Fibroblast of lung (primary cell): ENCODE data around the gene SSX5.
"Not testable (repeated sequence)": the region's sequence is repeated elsewhere in the genome, so short reads cannot be mapped to it uniquely, and the experiment has no call there.

Experiments
- EZH2 ChIP-seq: IDR thresholded peaks from 2 replicates; pipeline ENCODE4 v1.5.1; 2012; ENCODE audit warnings: low read length, control low read depth, mild to moderate bottlenecking; ENCODE audit errors: missing control alignments
- TF ChIP-seq, protein P1 (sequence below), 2 donors: IDR thresholded peaks in 1 of 2; conservative IDR thresholded peaks in 1 of 2; 1 replicate in 1 of 2; 2 replicates in 1 of 2; pipeline ENCODE4 v1.5.1; 2011 to 2012; ENCODE audit warnings: low read length in 2 of 2, control low read depth in 1 of 2, inconsistent platforms in 1 of 2, low read depth in 1 of 2, mild to moderate bottlenecking in 1 of 2

GRCh38 chrX:48181882-48182281 lies 14.7 kb downstream of the SSX5 start:
- TF ChIP-seq, protein P1, sequence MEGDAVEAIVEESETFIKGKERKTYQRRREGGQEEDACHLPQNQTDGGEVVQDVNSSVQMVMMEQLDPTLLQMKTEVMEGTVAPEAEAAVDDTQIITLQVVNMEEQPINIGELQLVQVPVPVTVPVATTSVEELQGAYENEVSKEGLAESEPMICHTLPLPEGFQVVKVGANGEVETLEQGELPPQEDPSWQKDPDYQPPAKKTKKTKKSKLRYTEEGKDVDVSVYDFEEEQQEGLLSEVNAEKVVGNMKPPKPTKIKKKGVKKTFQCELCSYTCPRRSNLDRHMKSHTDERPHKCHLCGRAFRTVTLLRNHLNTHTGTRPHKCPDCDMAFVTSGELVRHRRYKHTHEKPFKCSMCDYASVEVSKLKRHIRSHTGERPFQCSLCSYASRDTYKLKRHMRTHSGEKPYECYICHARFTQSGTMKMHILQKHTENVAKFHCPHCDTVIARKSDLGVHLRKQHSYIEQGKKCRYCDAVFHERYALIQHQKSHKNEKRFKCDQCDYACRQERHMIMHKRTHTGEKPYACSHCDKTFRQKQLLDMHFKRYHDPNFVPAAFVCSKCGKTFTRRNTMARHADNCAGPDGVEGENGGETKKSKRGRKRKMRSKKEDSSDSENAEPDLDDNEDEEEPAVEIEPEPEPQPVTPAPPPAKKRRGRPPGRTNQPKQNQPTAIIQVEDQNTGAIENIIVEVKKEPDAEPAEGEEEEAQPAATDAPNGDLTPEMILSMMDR (conservative IDR thresholded peaks at IDR 0.05 in 1 of 2, IDR thresholded peaks at IDR 0.05 in 1 of 2; ENCODE audit: low read depth in 1 of 2, low read length in 2 of 2) = not testable (repeated sequence)
- not testable (repeated sequence) for TF ChIP-seq EZH2
